Panc1 (cell line): Measurements from ENCODE around the gene SBF2. TPM values are rescaled to one million over a fixed set of nuclear protein-coding genes. Genes with fewer than 3 reads are reported as not detected.

ENCODE experiments used
- ATAC-seq: fragments of 200-7000 bp; cut with Tn5 transposase; 2 replicates; pipeline ENCODE4 v1.9.1; 2020; ENCODE audit warnings: mild to moderate bottlenecking, moderate library complexity
- BruUV-seq: library from RNA; stranded (reverse); fragments of 400-500 nt; replicated peaks from 2 replicates; lab custom pipeline; 2021; lab: Mats Ljungman, UMichigan
- CTCF ChIA-PET: fragments of 300-600 bp; sonication (Branson Sonifier 250); formaldehyde crosslinking; loops from one replicate; lab custom pipeline; 2022; ENCODE audit warnings: antibody characterized with exemption; lab: Charles Lee
- POLR2A ChIA-PET: fragments of 300-600 bp; sonication (Branson Sonifier 250); formaldehyde crosslinking; loops from one replicate; lab custom pipeline; 2022; ENCODE audit warnings: antibody characterized with exemption; lab: Charles Lee
- DNase-seq: peaks from one replicate; pipeline ENCODE4 v3.0.0-alpha.2; 2010; ENCODE audit warnings: low read depth, low spot score
- H3K27ac ChIP-seq: 2 replicates; pipeline ENCODE4 v1.5.1; 2011; ENCODE audit warnings: mild to moderate bottlenecking, low read length, inconsistent platforms
- H3K27me3 ChIP-seq: fragments of 200-500 bp; sonication (Bioruptor generic); 2 replicates; pipeline ENCODE4 v1.6.0; 2014; ENCODE audit warnings: low read length, inconsistent platforms; ENCODE audit not compliant: control insufficient read depth, insufficient read depth
- H3K36me3 ChIP-seq: fragments of 200-500 bp; sonication (Bioruptor generic); 2 replicates; pipeline ENCODE4 v1.5.1; 2014; ENCODE audit warnings: inconsistent platforms, mild to moderate bottlenecking, low read length, moderate library complexity; ENCODE audit not compliant: control insufficient read depth, insufficient read depth
- H3K4me1 ChIP-seq: 2 replicates; pipeline ENCODE4 v1.5.1; 2011; ENCODE audit warnings: inconsistent platforms, mild to moderate bottlenecking, low read length, moderate library complexity; ENCODE audit not compliant: control insufficient read depth, insufficient read depth
- H3K4me3 ChIP-seq, 2 experiments: 2 replicates each; pipeline ENCODE4 v1.5.1; 2011 to 2012; ENCODE audit warnings: low read depth in 2 of 2, low read length in 2 of 2, mild to moderate bottlenecking in 2 of 2, inconsistent platforms in 1 of 2, moderate library complexity in 1 of 2
- H3K9me3 ChIP-seq: fragments of 200-500 bp; sonication (Bioruptor generic); 2 replicates; pipeline ENCODE4 v1.5.1; 2014; ENCODE audit warnings: low read depth, mild to moderate bottlenecking, inconsistent platforms, low read length, moderate library complexity; ENCODE audit not compliant: control insufficient read depth, insufficient read depth
- POLR2AphosphoS5 ChIP-seq: IDR thresholded peaks from 2 replicates; pipeline ENCODE4 v1.6.1; 2012; ENCODE audit warnings: mild to moderate bottlenecking, low read depth, low read length, moderate library complexity
- REST ChIP-seq, 2 experiments: IDR thresholded peaks; 2 replicates each; pipeline ENCODE4 v1.6.1; 2011 to 2012; ENCODE audit warnings: low read depth in 2 of 2, control low read depth in 1 of 2, low read length in 1 of 2, mild to moderate bottlenecking in 1 of 2, moderate library complexity in 1 of 2; ENCODE audit not compliant: insufficient read depth in 1 of 2
- SIN3A ChIP-seq: IDR thresholded peaks from 2 replicates; pipeline ENCODE4 v1.6.1; 2012; ENCODE audit warnings: low read depth, mild to moderate bottlenecking, low read length, moderate library complexity, borderline replicate concordance; ENCODE audit not compliant: insufficient read depth
- TCF7L2 ChIP-seq: IDR thresholded peaks from 2 replicates; pipeline ENCODE4 v1.6.1; 2011; ENCODE audit warnings: mild to moderate bottlenecking, low read depth, low read length, inconsistent platforms
- in situ Hi-C: cut with HindIII; loops from 2 replicates; pipeline ENCODE4 v1.10.0; 2016; ENCODE audit warnings: low sequenced_read_pairs, low pct_unique_long_range_greater_than_20kb
- intact Hi-C: fragments of 100-400 bp; cut with micrococcal nuclease; formaldehyde crosslinking; loops from one replicate; pipeline ENCODE4 v1.10.0; 2022; ENCODE audit not compliant: unreplicated experiment
- total RNA-seq: library from RNA; stranded (reverse); gene quantifications from one replicate; pipeline ENCODE4 v1.2.1, GENCODE V29; 2021; ENCODE audit not compliant: unreplicated experiment
- TF ChIP-seq, protein P1 (sequence below): fragments of 450-650 bp; IDR thresholded peaks from 2 replicates; pipeline ENCODE4 v1.5.1; 2017; ENCODE audit warnings: mild to moderate bottlenecking

Gene SBF2
- total RNA-seq, 1 experiment from 2014 or later: 65.0 TPM

DNA sequence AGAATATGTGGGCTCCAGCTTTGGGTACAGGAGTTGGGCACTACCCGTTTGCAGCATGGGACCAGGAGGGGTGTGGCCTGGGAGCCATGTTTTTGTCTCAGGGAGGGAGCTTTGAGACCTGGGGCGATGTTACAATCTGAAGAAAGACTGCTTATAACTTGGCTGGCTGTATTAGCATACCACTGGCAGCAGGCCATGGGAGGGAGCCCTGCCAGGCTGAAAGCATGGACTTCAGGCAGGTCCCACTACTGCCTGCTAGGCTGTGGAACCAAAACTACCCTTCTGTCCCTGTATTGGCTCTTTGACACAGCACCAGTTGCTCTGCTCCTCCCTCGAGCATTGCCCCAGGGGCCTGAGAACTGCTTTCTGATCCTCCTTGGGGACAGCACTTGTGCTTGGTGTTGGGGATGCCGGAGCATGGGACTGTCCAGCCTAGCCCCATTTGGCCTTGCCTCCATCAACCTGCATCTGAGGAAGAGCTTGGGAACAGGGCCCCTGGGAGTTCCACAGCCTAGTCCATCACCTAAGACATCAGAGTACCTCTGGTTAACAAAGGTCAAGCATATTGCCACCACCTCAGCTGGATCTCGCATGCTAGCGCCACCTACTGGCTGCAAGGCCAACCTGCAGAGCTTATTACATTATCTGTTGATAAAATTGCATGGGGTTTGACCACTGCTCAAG lies 217.4 kb downstream of the SBF2 start:
- BruUV-seq: no TSS peak

DNA sequence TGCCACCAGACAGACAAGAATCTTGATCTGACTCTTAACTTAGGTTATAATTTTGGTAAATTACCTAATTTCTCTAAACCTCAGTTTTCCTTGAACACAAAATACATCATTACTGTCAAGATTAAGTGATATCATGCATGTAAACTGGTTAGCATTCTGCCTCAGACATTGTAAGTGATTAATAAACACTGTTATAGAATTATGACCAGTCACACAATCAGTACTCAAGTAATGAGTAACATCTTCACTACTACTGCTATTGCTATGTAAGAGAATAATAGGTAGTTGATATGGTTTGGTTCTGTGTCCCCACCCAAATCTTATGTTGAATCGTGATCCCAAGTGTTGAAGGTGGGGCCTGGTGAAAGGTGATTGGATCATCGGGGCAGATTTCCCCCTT lies 218.9 kb downstream of the SBF2 start:
- no peaks in the 10 kb centered on the region for H3K27me3 ChIP-seq
- TF ChIP-seq, protein P1, sequence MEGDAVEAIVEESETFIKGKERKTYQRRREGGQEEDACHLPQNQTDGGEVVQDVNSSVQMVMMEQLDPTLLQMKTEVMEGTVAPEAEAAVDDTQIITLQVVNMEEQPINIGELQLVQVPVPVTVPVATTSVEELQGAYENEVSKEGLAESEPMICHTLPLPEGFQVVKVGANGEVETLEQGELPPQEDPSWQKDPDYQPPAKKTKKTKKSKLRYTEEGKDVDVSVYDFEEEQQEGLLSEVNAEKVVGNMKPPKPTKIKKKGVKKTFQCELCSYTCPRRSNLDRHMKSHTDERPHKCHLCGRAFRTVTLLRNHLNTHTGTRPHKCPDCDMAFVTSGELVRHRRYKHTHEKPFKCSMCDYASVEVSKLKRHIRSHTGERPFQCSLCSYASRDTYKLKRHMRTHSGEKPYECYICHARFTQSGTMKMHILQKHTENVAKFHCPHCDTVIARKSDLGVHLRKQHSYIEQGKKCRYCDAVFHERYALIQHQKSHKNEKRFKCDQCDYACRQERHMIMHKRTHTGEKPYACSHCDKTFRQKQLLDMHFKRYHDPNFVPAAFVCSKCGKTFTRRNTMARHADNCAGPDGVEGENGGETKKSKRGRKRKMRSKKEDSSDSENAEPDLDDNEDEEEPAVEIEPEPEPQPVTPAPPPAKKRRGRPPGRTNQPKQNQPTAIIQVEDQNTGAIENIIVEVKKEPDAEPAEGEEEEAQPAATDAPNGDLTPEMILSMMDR: no peak
- TF ChIP-seq REST (IDR thresholded peaks at IDR 0.05; ENCODE audit: insufficient read depth in 1 of 2, low read depth in 2 of 2, low read length in 1 of 2) (no peak), SIN3A (no peak), TCF7L2 (no peak), POLR2AphosphoS5 (no peak)
- DNase-seq (no peak), ATAC-seq (no peak)
- no peaks in the 10 kb centered on the region for H3K36me3 ChIP-seq
- peak overlapping the region; percentile 3; the same call in 1 of the 2 replicates for H3K27ac ChIP-seq
- ChIA-PET CTCF (no interaction called here), POLR2A (interaction anchor here (0.6 kb wide), 1 partner anchor 270 kb away, joined by 3 read pairs; no protein-coding TSS in a partner anchor)
- BruUV-seq: no TSS peak
- H3K9me3 ChIP-seq: peaks cover 20% of the 10 kb centered on the region
- in situ Hi-C loops (no loop called here), intact Hi-C loops (no loop called here)
- H3K4me3 ChIP-seq: no peak overlapping the region
- H3K4me1 ChIP-seq: no peaks in the 10 kb centered on the region

More for the DNA sequence above, 217.4 kb downstream of the SBF2 start:
- H3K27ac ChIP-seq: peak overlapping the region; percentile 19; the same call in 1 of the 2 replicates
- ATAC-seq (peak; percentile 71), DNase-seq (no peak)
- H3K4me3 ChIP-seq: no peak overlapping the region
- in situ Hi-C loops (no loop called here), intact Hi-C loops (no loop called here)
- no peaks in the 10 kb centered on the region for H3K4me1 ChIP-seq
- no peaks in the 10 kb centered on the region for H3K36me3 ChIP-seq
- no peaks in the 10 kb centered on the region for H3K27me3 ChIP-seq
- CTCF ChIA-PET: no interaction called here
- TF ChIP-seq REST (IDR thresholded peaks at IDR 0.05; ENCODE audit: insufficient read depth in 1 of 2, low read depth in 2 of 2, low read length in 1 of 2) (no peak), TCF7L2 (no peak), SIN3A (no peak), POLR2AphosphoS5 (no peak)
- TF ChIP-seq, protein P1: peak; percentile 89
- POLR2A ChIA-PET: interaction anchor here (0.6 kb wide), 1 partner anchor 12 kb away, joined by 4 read pairs; no protein-coding TSS in a partner anchor
- H3K9me3 ChIP-seq: peaks cover 32% of the 10 kb centered on the region
